ENCODE measurements around the gene DACH2.
"Not testable (repeated sequence)": the region's sequence is repeated elsewhere in the genome, so short reads cannot be mapped to it uniquely, and the experiment has no call there.

Gene DACH2

GRCh38 chrX:86148024-86148511 is at the start of gene DACH2:
Gene DACH2 (plus strand): TSS chrX:86148451.
- DNase-seq = peak; percentile 37

- DNase-seq = no peak
Observed at GRCh38 chrX:86102341-86102740, 45.9 kb upstream of the DACH2 start.

GRCh38 chrX:86103061-86103460 is 45.2 kb upstream of the DACH2 start:
- DNase-seq = no peak

- DNase-seq = no peak
Observed at GRCh38 chrX:86104526-86104925, 43.7 kb upstream of the DACH2 start.

GRCh38 chrX:86121916-86122315 is 26.3 kb upstream of the DACH2 start:
- DNase-seq = no peak

- peak; percentile 2 for DNase-seq
Observed at GRCh38 chrX:86133761-86134160, 14.5 kb upstream of the DACH2 start.

GRCh38 chrX:86137071-86137470 is 11.2 kb upstream of the DACH2 start:
- DNase-seq = peak; percentile 44

- DNase-seq = no peak
Observed at GRCh38 chrX:86141786-86142185, 6.5 kb upstream of the DACH2 start.

GRCh38 chrX:86146102-86146501 is 2.1 kb upstream of the DACH2 start:
- DNase-seq = no peak

GRCh38 chrX:86148594-86148993 is 343 bp downstream of the DACH2 start:
- no peak for DNase-seq

GRCh38 chrX:86149119-86149518 is 868 bp downstream of the DACH2 start:
- DNase-seq = no peak

- no peak for DNase-seq
Observed at GRCh38 chrX:86154553-86154952, 6.3 kb downstream of the DACH2 start.

- peak; percentile 13 for DNase-seq
Observed at GRCh38 chrX:86171366-86171765, 23.1 kb downstream of the DACH2 start.

- no peak for DNase-seq
Observed at GRCh38 chrX:86178906-86179305, 30.7 kb downstream of the DACH2 start.

GRCh38 chrX:86181325-86181724 is 33.1 kb downstream of the DACH2 start:
- DNase-seq = not testable (repeated sequence)

GRCh38 chrX:86192827-86193226 is 44.6 kb downstream of the DACH2 start:
- no peak for DNase-seq

- no peak for DNase-seq
Observed at GRCh38 chrX:86194758-86195157, 46.5 kb downstream of the DACH2 start.

GRCh38 chrX:86195343-86195742 is 47.1 kb downstream of the DACH2 start:
- DNase-seq = no peak

GRCh38 chrX:86197815-86198214 is 49.6 kb downstream of the DACH2 start:
- DNase-seq = no peak

- DNase-seq = no peak
Observed at GRCh38 chrX:86210772-86211171, 62.5 kb downstream of the DACH2 start.

- DNase-seq = no peak
Observed at GRCh38 chrX:86215260-86215659, 67.0 kb downstream of the DACH2 start.

GRCh38 chrX:86237482-86237881 is 89.2 kb downstream of the DACH2 start:
- DNase-seq = no peak

GRCh38 chrX:86241547-86241946 is 93.3 kb downstream of the DACH2 start:
- DNase-seq = no peak

- DNase-seq = no peak
Observed at GRCh38 chrX:86263526-86263925, 115.3 kb downstream of the DACH2 start.

- no peak for DNase-seq
Observed at GRCh38 chrX:86295293-86295692, 147.0 kb downstream of the DACH2 start.

GRCh38 chrX:86322913-86323312 is 174.7 kb downstream of the DACH2 start:
- no peak for DNase-seq
